GM19324 (cell line): ENCODE data around the gene LTBP1.
A peak's percentile ranks its signal among the peaks of the same experiment; 100 is the strongest.

Source experiments
- ATAC-seq: cut with Tn5 transposase; IDR thresholded peaks from one replicate; pipeline ENCODE4 v1.9.1; 2021; ENCODE audit warnings: mild to moderate bottlenecking, moderate library complexity; ENCODE audit not compliant: unreplicated experiment, low FRiP score

LTBP1 gene

DNA sequence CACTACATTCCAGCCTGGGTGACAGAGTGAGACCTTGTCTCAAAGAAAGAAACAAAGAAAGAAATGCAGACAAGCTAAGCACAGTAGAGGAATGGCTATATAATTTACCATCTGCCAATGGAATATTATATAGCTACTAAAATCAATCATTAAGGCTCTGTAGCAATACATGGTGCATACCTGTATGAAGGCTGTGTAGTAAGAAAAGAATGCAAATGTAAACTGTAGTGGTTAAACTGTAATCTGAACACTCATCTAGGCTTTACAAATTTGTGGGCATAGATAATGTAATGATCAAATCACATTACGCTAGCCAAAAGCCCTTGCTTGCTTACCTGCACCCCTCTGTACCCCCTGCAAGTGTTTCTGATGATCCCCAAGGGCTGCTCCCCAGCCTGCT is 230.9 kb downstream of the LTBP1 start:
- no peak for ATAC-seq

DNA sequence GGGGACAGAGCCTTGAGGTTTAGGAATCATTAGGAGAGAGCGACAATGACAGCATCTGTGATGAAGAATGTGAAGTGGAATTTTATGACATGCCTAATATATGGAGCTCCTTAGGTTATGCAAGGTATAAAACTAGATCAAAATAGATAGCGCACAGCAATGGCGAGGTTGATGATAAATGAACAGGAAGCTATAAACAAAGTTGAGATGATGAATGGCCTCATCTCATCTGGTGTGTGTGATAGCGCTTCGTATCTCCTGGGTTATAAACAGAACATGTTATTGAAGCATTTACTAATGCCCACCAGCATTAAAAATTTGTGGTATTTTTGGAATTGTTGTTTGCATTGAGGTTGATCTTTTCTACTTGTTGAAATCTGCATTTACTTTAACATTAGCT is 231.5 kb downstream of the LTBP1 start:
- ATAC-seq: no peak

DNA sequence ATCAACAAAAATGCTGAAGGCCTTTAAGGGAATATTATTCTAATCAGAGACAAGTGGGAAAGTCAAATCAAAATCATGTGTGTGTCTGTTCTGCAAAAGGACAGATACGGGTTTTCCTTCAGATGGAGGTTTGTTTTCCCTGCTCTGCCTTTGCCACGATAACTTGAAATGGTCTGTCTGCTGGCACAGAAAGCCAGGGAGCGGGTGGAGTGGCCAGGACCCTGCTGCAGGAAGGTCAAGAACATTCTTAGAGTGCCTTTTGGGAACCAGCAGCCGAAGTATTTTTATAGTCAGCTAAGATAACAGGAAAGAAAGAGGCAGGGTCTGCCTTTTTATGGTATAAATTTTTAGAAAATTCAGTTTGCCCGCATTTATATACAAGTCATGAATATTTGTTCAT is 234.2 kb downstream of the LTBP1 start:
- no peak for ATAC-seq

DNA sequence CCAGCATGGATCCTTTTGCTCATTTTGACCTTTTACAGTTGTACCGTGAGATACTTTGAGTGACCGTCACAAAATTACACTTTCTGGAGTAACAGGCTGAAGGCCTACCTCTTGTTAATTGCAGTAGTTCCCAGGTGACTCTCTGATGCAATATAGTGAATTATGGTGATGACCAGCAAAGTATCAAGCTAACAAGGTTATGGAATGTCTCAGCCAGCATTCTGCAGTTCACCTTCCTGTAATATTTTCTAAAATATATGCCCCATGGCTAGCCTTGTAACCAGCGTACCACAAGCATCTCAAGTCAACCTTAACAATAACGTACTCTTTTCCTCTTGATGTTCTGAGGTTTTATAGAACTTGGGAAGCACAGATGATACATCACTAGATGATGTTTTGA is 234.7 kb downstream of the LTBP1 start:
- no peak for ATAC-seq

DNA sequence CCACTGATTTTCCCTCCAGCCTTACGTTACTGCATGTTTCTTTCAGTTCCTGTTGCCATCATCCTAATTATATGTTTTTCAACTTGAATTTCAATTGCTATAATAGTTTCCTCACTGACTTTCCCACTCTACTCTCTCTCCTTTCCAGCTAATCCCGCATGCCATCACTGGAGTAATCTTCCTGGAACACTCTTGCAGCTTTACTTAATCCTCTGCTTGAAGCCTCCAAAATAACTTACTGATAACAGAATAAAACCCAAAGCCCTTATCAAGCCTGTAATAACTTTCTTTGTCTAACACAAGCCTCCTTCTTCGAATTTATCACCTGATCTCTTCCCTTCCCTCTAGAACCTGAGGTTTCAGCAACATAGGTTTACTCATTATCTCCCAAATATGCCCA is 237.3 kb downstream of the LTBP1 start:
- ATAC-seq: no peak

DNA sequence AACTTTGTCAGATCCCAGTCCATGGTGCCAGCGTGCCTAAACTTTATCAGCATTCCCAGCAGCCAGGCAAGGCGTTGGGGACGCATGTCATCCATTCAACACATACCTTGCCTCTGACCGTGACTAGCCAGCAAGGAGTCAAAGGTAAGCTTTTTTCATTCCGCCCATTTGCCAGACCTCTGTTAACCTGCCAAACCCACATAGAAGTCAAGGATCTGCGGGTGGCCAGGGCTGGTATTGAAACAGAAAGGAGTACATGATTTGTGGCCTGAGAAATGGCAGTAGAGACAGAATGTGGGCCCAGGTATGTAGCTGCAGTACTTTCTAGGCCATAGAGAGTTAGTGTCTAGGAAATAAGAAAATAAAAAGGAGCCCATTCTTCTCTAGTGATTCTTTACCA is 240.2 kb downstream of the LTBP1 start:
- ATAC-seq: no peak

DNA sequence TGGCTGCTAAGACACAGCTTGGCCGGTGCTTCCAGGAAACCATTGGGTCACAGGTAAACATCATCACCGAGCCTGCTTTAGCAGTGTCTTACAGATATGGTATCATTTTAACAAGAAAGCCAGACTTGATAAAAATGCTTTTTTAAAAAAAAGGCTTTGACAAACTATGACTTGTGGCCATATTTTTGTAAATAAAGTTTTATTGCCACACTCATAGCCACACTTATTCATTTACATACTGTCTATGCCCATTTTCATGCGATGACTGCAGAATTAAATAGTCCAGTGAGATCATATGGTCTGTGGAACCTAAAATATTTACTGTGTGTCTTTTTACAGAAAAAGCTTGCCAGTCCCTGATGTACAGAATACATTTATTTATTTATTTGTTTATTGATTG is 242.0 kb downstream of the LTBP1 start:
- no peak for ATAC-seq

DNA sequence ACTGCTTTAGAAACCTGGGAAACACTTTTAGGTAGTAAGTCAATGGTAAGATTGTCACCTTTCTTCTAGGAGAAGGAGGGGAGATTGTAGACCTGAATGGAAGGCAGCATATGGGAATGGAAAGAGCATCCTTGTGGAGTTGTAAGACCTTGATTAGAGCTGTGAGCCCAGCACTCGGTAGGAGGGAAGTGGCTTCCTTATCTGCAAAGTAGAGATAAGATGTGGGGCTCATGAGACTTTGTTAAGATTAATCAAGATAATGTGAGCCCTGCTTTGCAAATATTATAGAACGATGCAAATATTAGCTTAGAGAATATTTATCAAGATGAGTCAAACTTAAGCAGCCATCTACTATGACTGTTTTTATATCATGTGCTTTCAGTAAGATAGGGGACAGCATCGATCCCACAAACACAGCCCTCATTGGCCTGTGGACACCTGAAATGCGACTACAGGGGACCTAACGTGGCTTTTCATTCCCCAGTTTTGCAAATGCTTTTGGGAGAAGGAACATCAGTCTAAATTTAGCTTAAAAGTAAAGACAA is 243.7 kb downstream of the LTBP1 start:
- ATAC-seq: no peak

DNA sequence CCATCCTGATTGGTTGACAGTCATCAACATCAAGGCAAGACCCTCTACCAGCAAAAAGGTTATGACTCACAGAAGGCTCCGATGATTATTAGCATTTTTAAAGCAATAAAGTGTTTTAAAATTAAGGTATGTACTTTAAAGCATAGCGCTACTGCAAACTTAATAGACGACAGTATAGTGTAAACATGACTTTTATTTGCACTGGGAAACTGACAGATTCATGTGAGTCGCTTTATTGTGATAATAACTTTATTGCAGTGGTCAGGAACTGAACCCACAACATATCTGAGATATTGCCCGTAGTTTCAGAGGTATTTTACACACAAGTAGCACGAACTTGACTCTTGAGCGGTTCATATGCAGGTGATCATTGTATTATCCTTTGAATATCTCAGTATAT is 249.1 kb downstream of the LTBP1 start:
- no peak for ATAC-seq

DNA sequence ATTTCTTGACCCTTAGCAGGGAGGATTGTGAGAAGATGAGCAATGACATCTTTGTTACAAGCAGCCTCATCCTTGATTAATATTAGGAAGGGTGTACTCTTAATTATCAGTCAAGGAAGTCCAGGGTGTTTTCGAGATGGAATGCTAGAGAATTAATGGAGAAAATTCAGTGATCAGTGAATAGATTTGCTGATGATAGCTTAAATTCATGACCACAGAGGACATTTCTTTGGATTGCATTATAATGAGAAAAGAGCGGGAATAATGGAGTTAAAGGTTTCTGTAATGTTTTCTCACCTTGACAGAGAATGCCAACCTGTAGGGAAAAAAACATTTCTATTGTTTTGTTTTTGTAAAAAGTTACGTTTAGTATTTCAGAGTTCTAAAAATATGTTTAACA is 249.9 kb downstream of the LTBP1 start:
- no peak for ATAC-seq

DNA sequence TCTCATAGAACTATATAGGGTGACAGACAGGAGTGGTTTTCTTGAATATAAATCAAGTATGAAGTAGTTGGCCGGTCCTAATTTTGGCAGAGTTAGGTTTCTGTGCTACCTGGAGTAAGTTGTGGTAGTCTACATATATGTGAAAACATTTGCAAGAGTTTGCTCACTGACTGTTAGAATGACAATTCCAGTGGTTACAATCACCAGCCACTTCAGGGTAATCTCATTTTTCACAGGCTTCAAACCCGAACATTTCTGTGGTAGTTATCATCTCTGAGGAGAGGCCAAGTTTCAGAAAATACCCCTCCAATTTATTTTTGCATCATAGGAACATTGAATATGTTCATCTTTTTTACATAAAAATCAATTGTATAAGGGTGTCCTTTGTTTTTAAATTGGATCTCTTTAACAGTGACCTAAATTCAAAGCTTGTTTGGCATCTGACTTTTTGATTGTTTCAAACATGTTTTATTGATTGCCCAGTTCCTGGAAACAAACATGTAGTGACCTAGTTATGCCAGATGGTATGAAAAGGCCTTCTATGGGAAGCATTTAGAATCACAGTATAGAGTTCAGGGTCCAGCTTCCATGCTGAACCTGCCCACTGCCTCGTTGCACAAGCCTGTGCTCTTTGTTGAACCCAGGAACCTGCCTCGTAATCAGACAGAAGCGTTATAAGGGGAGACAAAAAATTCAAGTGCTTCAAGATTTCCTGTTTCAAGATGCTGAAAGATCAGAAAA is 250.6 kb downstream of the LTBP1 start:
- ATAC-seq: no peak

DNA sequence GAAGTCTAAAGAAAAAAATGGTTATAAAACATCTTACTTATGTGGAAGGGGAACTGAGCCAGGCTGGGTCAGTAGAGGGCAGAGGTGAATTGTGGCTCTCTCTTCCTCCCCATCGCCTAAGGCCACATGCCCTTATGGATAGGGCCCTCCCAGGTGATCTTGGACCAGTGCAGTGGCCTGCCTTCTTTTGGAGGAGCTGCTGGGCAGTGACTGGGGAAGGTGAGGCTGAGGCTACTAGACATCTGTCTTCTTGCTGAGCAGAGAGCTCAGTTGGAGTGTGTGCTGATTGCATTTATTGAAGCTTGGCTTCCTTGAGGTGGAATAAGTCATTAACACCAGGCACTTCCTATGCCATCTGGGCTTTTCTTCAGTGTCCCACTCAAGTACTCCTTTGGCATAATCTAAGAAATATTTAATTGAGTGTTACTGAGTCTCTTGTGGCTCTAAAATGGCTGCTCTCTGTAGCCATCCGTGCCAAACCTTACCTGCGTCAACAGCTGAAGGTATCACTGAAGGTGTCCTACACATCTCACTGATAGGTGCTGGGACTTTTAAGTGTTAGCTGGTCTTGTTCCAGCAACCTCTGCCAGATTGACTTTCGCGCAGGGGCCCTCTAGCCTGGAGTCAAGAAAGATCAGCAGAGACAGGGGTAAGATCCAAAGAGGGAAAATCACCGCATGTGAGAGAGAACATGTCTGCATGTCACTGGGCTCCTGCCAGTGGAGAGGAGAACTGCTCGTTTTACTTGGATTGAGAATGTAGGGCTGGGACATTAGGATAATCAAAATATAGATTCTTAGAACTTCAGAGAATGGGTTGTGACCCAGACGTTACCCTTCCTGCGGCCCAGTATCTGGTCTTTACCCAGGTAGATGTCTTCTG is 256.1 kb downstream of the LTBP1 start:
- no peak for ATAC-seq

DNA sequence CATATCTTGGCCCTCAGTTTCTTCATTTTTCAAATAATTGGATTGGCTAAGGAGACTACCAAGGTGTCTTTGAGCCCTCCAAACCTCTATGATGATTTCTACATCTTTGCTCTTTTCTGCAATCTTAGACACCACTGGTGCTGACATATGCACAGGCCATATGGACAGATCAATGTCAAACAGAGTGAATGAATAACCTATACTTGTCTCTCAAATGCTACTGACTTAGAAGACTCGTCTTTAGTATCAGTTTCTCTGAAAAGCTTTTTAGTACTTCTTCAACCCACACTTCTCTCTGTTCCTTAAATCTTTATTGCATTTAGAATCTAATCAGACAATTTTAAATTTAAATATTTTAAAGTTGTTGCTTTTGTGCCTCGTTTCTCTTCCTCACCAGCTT is 258.2 kb downstream of the LTBP1 start:
- no peak for ATAC-seq

DNA sequence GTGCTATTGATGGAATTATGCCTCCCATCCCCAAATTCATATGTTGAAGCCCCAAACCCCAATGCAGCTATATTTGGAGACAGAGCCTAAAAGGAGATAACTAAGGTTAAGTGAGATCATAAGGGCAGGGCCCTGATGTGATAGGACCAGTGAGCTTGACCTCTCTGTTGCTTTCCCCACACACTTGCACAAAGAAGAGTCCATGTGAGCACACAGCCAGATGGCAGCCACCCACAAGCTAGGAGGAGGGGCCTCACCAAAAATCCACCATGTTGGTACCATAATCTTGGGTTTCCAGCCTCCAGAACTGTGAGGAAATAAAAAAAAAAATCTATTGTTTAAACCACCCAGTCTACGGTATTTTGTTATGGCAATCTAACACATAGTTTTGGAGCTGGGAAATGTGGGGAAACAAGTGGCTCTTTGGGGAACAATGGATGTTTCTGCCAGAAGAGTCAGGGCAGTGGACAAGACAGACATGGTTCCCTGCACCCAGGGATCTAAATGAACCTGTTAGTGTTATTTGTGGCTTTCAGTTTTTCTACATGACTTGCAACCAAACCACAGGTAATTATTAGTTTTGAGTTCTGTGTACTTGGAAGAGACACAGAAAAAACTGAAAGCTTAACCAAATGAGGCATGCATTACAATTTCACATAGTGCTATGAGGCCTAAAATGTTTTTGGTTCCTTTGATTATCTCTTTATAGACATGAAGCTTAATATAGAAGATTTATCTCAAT is 259.1 kb downstream of the LTBP1 start:
- peak; percentile 91 for ATAC-seq

DNA sequence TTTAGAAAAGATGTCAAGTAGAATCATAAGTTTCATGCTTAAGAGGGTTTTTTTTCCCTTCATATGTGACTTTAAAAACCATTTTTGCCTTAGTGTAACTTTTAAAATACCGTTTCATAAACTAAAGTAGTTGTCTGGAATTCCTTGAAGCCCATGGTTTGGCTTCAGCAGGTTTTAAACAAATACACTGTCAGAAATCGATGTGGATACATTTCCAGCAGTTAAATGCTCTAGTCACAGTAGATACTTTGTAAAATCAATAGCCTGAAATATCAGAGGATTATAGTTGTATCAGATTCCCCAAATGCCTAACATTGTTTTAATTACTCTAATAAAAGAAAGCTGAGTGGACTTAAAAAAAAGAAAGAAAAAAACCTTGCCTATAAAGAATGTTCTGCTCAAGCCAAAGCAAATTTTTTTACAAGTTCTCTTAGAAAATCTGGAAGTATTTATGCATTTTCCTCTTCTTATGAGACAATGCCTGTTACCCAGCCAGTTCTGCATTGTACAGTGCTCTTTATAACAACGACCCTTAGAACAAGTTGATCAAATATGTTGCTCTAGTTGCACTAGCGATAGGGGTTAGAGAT is 260.5 kb downstream of the LTBP1 start:
- ATAC-seq: no peak

DNA sequence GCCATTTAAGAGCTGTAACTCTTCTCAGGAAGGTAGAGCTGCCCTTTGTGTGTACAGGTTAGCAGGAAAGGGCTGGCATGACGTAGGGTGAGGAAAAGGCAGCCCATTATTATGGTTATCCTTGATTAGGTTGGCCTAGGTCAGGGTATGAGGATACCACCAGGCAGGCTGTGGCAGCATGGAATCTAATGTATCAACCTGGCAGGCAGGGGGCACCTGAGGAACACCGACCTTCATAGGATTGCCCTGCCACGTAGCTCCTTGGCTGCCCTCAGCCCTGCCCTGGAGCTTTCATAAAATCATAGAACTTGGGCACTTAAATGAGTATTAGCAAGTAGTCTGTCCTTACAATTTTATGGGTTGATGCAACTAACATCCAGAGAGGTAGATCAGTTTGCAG is 261.6 kb downstream of the LTBP1 start:
- ATAC-seq: no peak

DNA sequence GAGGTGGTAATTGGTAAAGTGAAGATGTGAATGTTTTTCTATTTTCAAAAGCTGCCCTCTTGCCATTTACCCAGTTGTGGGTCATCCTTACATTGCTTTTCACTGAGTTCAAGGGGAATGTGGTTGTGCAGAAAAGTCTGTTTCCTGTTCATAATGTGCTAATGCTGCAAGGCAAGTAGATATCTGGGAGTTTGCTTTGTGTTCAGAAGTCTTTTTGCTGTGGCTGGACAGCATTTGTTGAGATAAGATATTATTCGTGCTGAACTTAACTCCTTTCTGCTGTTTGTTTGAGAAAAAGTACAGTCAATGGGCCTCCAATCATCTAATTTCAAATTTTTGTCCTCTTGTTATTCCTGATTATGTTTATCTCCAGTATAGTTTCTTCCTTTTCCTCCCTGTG is 263.2 kb downstream of the LTBP1 start:
- no peak for ATAC-seq

DNA sequence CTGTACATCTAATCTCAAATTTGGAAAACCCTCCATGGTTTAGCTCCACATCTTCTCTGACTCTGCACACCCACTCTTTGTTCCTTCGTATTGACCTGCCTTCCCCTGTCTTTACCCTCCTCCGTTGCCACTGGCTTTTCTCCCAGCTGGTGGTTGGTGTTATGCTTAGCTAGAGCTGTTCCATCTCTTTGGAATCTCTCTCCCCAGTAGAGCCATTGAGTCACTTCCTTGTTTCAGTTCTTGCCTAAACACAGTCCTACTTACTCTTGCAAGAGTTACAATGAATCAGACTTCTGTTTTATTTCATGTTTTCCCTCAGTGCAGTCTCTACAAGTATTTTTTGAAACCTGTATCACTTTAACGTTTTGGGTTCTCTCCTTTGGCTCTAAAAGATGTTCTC is 263.9 kb downstream of the LTBP1 start:
- no peak for ATAC-seq

DNA sequence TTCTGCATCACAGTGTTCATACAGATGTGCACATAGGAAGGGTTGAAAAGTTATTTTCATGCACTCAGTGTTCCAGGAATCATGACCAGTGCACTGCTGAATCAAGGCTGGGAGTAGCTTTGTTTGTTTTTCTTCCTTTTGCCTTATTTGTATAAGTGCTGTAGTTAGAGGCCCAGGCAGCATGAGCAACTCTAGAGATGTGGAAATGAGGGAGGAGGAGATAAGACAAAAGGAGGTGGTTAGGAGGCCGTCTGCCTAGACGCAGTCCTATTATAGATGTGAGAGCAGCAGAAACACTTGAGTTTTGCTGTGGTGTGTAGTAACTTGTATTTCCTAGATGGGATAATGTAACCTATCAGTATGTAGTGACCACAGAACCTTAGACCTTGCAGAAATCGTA is 265.4 kb downstream of the LTBP1 start:
- ATAC-seq: no peak

DNA sequence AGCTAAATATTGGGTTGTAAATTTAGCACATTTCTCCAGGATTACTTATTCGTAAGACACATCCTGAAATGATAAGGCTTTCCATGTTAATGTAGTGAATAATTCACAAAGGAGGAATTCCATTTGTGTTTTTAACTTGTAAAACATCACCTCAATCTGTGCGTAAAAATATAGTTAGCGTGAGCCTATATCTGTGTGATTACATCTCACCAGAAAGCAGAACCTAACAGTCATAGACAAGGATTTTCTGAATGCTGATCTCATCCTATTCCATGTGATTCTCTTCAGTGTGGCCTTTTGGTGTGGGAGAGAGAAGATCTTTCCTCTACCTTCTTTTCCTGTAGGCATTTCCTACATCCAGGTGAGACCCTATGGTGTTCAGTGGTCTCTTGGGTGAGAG is 266.5 kb downstream of the LTBP1 start:
- ATAC-seq: no peak

DNA sequence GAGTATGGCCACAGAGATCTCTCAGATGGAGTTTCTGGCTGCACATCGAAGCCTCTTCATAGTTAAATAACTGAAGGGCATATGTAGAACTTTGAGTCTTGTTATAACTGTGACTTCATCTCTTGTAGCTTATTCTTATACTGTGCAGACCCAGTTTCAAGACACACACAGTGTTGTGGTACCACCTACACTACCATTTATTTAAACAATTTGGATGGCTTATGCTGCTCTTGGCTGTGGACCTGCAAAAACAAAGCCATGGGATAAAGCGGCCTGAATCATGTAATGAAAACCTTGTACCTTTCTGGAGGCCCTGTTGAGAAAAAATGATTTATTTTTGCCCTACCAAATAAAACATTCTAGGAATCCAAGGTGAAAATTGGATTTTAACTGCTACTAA is 266.9 kb downstream of the LTBP1 start:
- no peak for ATAC-seq
